Measurements from ENCODE around the gene EXTL2.
"Not testable (repeated sequence)": the region's sequence is repeated elsewhere in the genome, so short reads cannot be mapped to it uniquely, and the experiment has no call there.

Gene EXTL2

DNA sequence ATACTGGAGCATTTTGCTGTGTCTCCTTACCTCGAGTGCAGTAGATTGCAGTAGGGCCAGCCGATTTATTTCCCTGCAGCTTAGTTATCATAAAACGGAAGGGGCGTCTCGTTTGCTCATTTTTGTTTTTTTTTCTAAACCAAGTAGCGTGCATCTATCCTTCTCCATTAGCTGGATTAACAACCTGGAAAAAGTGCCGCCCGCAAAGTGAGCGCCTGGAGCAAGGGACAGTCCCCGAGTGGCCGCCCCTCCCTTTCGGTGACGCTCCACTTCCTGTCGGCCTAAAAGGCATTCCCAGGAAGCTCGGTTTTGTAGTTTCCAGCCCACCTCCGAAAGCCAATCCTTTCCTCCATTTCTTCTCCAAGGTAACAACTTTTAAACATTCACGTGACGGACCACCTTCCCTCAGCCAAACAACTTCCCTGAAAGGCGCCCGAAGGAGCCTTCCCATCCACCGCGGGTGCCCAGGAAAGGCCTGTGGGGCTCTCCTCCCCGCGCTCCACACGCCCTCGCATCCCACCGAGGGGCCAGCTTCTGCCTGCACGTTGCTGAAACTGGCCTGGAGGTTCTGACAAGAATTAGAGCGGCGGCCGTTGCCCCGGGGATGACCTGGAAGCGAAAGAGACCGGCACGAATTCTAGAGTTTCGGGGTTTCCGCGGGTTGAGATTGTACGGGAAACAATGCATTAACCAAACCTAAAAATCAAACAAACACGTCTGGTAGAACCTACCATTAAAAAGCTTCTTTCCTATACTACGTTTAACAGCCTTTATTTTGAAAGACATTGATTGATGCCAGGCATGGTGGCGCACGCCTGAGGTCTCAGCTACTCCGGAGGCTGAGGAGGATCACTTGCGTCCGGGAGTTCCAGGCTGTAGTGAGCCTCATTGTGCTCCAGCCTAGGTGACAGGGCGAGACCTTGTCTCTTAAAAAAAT, at the start of gene EXTL2:
TSS of gene EXTL2 (minus strand) at position 240 of the 937 bp plus-strand sequence. CDS start 6,085 bp downstream, outside the sequence.
- Histone ChIP-seq H3K27me3 (ENCODE audit: control insufficient read depth, insufficient read depth, low read length) (no peaks in the 10 kb centered on the region), H3K9me3 (ENCODE audit: control insufficient read depth, low read depth, low read length) (peaks cover 8% of the 10 kb centered on the region), H3K9ac (ENCODE audit: low read length) (peak within 1 kb of the TSS; percentile 92), H3K4me3 (ENCODE audit: low read length) (peak within 1 kb of the TSS; percentile 91), H3K36me3 (ENCODE audit: control insufficient read depth, low read depth, low read length) (peaks cover 21% of the 10 kb centered on the region), H3K27ac (ENCODE audit: low read length) (peak within 1 kb of the TSS; percentile 90), H3K4me1 (ENCODE audit: control insufficient read depth, low read depth, low read length) (peaks cover 6% of the 10 kb centered on the region)

DNA sequence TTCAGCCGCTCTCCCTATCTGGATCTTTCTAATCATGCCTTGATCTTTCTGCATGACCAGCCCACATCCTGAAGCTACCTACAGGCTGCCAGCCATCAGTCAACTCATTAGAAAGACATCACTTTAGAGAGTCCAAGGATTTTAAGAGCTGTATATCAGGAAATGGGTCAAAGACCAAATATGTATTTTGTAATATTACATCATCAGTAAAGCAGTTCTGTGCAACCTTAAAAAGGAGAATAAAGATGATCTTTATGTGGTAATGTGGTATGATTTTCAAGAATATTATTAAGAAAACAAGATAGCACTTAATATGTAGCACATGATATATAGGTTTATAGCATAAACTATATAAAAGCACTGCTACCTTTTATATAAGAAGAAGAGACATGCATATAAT, 48.9 kb upstream of the EXTL2 start:
- Histone ChIP-seq H3K9ac (ENCODE audit: low read length) (no peak overlapping the region), H3K36me3 (ENCODE audit: control insufficient read depth, low read depth, low read length) (peaks cover 10% of the 10 kb centered on the region), H3K4me1 (ENCODE audit: control insufficient read depth, low read depth, low read length) (no peaks in the 10 kb centered on the region), H3K9me3 (ENCODE audit: control insufficient read depth, low read depth, low read length) (no peaks in the 10 kb centered on the region), H3K4me3 (ENCODE audit: low read length) (no peak overlapping the region), H3K27ac (ENCODE audit: low read length) (no peak overlapping the region), H3K27me3 (ENCODE audit: control insufficient read depth, insufficient read depth, low read length) (no peaks in the 10 kb centered on the region)

- no peak overlapping the region for H3K4me3 ChIP-seq (ENCODE audit: low read length)
- peaks cover 16% of the 10 kb centered on the region for H3K36me3 ChIP-seq (ENCODE audit: control insufficient read depth, low read depth, low read length)
These were observed 47.8 kb upstream of the EXTL2 start for GRCh38 chr1:100942304-100943046.

DNA sequence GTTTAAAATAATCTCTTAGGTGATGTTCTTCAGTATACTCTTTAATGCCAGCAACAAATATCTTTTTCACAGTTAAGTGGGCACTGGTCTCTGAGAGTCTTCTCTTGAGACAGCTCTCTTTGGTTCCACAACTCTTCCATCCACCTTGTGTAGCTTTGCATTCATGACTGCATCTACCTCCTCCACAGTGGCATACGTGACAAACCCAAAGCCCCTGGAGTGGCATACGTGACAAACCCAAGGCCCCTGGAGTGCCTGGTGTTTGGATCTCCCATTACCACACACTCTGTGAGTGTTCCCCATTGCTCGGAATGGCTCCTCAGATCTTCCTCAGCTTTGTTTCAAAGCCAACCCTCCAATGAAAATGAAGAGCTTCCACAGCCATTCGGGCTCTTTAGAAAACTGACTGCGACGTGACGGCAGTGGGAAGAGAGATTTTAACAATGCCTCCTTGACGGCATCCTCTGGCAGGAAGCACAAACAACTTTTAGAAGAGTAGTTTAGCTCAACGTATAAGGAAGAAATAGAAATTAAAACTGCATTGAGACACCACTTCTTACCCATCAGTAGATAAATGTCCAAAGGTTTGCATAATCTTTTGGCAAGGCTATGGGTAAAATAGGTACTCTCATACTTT, 47.1 kb upstream of the EXTL2 start:
- Histone ChIP-seq H3K4me1 (ENCODE audit: control insufficient read depth, low read depth, low read length) (no peaks in the 10 kb centered on the region), H3K27ac (ENCODE audit: low read length) (no peak overlapping the region), H3K36me3 (ENCODE audit: control insufficient read depth, low read depth, low read length) (peaks cover 16% of the 10 kb centered on the region), H3K27me3 (ENCODE audit: control insufficient read depth, insufficient read depth, low read length) (no peaks in the 10 kb centered on the region), H3K9ac (ENCODE audit: low read length) (no peak overlapping the region), H3K9me3 (ENCODE audit: control insufficient read depth, low read depth, low read length) (no peaks in the 10 kb centered on the region), H3K4me3 (ENCODE audit: low read length) (no peak overlapping the region)

More at GRCh38 chr1:100942304-100943046, 47.8 kb upstream of the EXTL2 start:
- Histone ChIP-seq H3K9ac (ENCODE audit: low read length) (no peak overlapping the region), H3K9me3 (ENCODE audit: control insufficient read depth, low read depth, low read length) (no peaks in the 10 kb centered on the region), H3K27me3 (ENCODE audit: control insufficient read depth, insufficient read depth, low read length) (no peaks in the 10 kb centered on the region), H3K4me1 (ENCODE audit: control insufficient read depth, low read depth, low read length) (no peaks in the 10 kb centered on the region), H3K27ac (ENCODE audit: low read length) (no peak overlapping the region)

DNA sequence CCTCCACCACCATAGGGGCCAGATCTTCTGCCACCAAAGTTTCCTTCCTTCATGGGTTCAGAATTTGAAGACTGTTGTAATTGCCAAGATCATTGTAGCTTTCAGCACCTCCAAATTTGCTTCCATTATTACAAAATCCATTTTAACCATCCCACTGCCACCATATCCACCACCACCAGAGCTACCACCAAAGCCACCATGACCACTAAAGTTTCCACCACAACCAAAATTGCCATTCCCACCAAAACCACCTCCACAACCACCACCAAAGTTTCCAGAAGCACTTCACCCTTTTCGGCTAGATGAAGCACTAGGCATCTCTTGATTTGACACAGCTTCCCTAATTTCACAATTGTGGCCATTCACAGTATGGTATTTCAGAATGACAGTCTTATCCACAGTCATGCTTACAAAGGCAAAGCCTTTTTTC, 46.5 kb upstream of the EXTL2 start:
- peaks cover 16% of the 10 kb centered on the region for H3K36me3 ChIP-seq (ENCODE audit: control insufficient read depth, low read depth, low read length)
- no peaks in the 10 kb centered on the region for H3K9me3 ChIP-seq (ENCODE audit: control insufficient read depth, low read depth, low read length)
- no peaks in the 10 kb centered on the region for H3K27me3 ChIP-seq (ENCODE audit: control insufficient read depth, insufficient read depth, low read length)
- H3K27ac ChIP-seq (ENCODE audit: low read length): no peak overlapping the region
- H3K4me1 ChIP-seq (ENCODE audit: control insufficient read depth, low read depth, low read length): no peaks in the 10 kb centered on the region
- no peak overlapping the region for H3K9ac ChIP-seq (ENCODE audit: low read length)
- no peak overlapping the region for H3K4me3 ChIP-seq (ENCODE audit: low read length)

GRCh38 chr1:100936194-100936967, 41.7 kb upstream of the EXTL2 start:
- Histone ChIP-seq H3K27me3 (ENCODE audit: control insufficient read depth, insufficient read depth, low read length) (no peaks in the 10 kb centered on the region), H3K4me3 (ENCODE audit: low read length) (no peak overlapping the region), H3K9ac (ENCODE audit: low read length) (no peak overlapping the region), H3K27ac (ENCODE audit: low read length) (no peak overlapping the region), H3K4me1 (ENCODE audit: control insufficient read depth, low read depth, low read length) (no peaks in the 10 kb centered on the region), H3K36me3 (ENCODE audit: control insufficient read depth, low read depth, low read length) (peaks cover 11% of the 10 kb centered on the region), H3K9me3 (ENCODE audit: control insufficient read depth, low read depth, low read length) (no peaks in the 10 kb centered on the region)

- not testable (repeated sequence) for H3K27ac ChIP-seq (ENCODE audit: low read length); H3K9ac ChIP-seq (ENCODE audit: low read length); H3K4me1 ChIP-seq (ENCODE audit: control insufficient read depth, low read depth, low read length); H3K4me3 ChIP-seq (ENCODE audit: low read length); H3K36me3 ChIP-seq (ENCODE audit: control insufficient read depth, low read depth, low read length); H3K9me3 ChIP-seq (ENCODE audit: control insufficient read depth, low read depth, low read length); H3K27me3 ChIP-seq (ENCODE audit: control insufficient read depth, insufficient read depth, low read length)
These were observed 38.9 kb upstream of the EXTL2 start for GRCh38 chr1:100933555-100933954.

DNA sequence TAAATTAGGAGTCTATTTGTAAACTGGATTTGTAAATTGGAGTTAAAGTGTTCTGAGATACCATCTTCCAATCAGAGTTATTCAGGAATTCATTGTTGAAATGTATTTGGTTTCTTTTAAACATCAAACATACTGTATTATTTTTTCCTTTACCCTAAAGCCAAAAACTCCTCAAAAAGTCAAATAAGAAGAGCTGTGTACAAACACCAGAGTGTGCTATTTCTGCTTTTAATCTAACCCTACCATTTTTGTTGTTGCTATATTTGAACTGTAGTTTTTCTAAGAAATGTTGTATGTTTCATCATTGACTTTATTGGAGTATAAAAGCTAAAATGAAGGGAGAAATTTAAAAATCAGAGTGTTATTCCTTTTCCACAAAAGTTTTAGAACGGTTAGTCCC, 37.1 kb upstream of the EXTL2 start:
- Histone ChIP-seq H3K27ac (ENCODE audit: low read length) (no peak overlapping the region), H3K27me3 (ENCODE audit: control insufficient read depth, insufficient read depth, low read length) (no peaks in the 10 kb centered on the region), H3K36me3 (ENCODE audit: control insufficient read depth, low read depth, low read length) (no peaks in the 10 kb centered on the region), H3K9ac (ENCODE audit: low read length) (no peak overlapping the region), H3K4me1 (ENCODE audit: control insufficient read depth, low read depth, low read length) (no peaks in the 10 kb centered on the region), H3K9me3 (ENCODE audit: control insufficient read depth, low read depth, low read length) (no peaks in the 10 kb centered on the region), H3K4me3 (ENCODE audit: low read length) (no peak overlapping the region)

DNA sequence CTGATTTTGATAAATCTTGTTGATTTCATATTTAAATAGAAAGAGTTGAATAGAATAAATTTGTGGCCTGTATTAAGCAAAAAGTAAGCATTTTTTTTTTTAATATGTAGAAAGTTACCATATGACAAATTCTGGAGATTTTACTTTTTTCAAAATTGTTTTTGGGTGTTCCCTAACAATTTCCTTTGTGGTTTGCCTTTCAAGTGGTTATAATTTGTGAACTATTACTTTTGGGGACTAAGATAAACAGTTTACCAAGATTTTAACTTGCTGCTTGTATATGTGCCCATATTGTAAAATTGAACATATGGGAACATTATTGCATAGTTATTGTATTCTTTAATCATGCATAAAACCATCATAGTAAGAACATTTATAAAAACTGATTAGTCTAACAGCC, 35.9 kb upstream of the EXTL2 start:
- Histone ChIP-seq H3K27me3 (ENCODE audit: control insufficient read depth, insufficient read depth, low read length) (no peaks in the 10 kb centered on the region), H3K27ac (ENCODE audit: low read length) (no peak overlapping the region)

GRCh38 chr1:100928128-100928527, 33.5 kb upstream of the EXTL2 start:
- Histone ChIP-seq H3K9ac (ENCODE audit: low read length) (no peak overlapping the region), H3K9me3 (ENCODE audit: control insufficient read depth, low read depth, low read length) (no peaks in the 10 kb centered on the region)

More for the DNA sequence above, 35.9 kb upstream of the EXTL2 start:
- no peak overlapping the region for H3K4me3 ChIP-seq (ENCODE audit: low read length)
- H3K9me3 ChIP-seq (ENCODE audit: control insufficient read depth, low read depth, low read length): no peaks in the 10 kb centered on the region
- no peaks in the 10 kb centered on the region for H3K36me3 ChIP-seq (ENCODE audit: control insufficient read depth, low read depth, low read length)
- H3K4me1 ChIP-seq (ENCODE audit: control insufficient read depth, low read depth, low read length): no peaks in the 10 kb centered on the region
- no peak overlapping the region for H3K9ac ChIP-seq (ENCODE audit: low read length)

GRCh38 chr1:100927276-100927675, 32.6 kb upstream of the EXTL2 start:
- no peak overlapping the region for H3K27ac ChIP-seq (ENCODE audit: low read length)
- H3K4me3 ChIP-seq (ENCODE audit: low read length): no peak overlapping the region
- no peak overlapping the region for H3K9ac ChIP-seq (ENCODE audit: low read length)
- H3K27me3 ChIP-seq (ENCODE audit: control insufficient read depth, insufficient read depth, low read length): no peaks in the 10 kb centered on the region
- no peaks in the 10 kb centered on the region for H3K9me3 ChIP-seq (ENCODE audit: control insufficient read depth, low read depth, low read length)
- H3K4me1 ChIP-seq (ENCODE audit: control insufficient read depth, low read depth, low read length): no peaks in the 10 kb centered on the region
- peaks cover 14% of the 10 kb centered on the region for H3K36me3 ChIP-seq (ENCODE audit: control insufficient read depth, low read depth, low read length)

More at GRCh38 chr1:100928128-100928527, 33.5 kb upstream of the EXTL2 start:
- no peaks in the 10 kb centered on the region for H3K27me3 ChIP-seq (ENCODE audit: control insufficient read depth, insufficient read depth, low read length)
- H3K4me1 ChIP-seq (ENCODE audit: control insufficient read depth, low read depth, low read length): no peaks in the 10 kb centered on the region
- no peak overlapping the region for H3K4me3 ChIP-seq (ENCODE audit: low read length)
- no peak overlapping the region for H3K27ac ChIP-seq (ENCODE audit: low read length)
- peaks cover 11% of the 10 kb centered on the region for H3K36me3 ChIP-seq (ENCODE audit: control insufficient read depth, low read depth, low read length)

All from iPS-18a (cell line).